Prostate gland (tissue), 2 donors: ENCODE data around the gene TRIM39. TPM values are rescaled to one million over a fixed set of nuclear protein-coding genes. Genes with fewer than 3 reads are reported as not detected.

ENCODE experiments used
- DNase-seq: peaks from one replicate; pipeline ENCODE4 v3.0.0-alpha.2; 2019; ENCODE audit warnings: low spot score
- H3K27ac ChIP-seq, 2 donors: fragments of 200-600 bp; sonication (generic); 2 replicates each; pipeline ENCODE4 v1.5.1; 2017 to 2019
- H3K27me3 ChIP-seq: fragments of 200-600 bp; sonication (generic); replicated peaks from 2 replicates; pipeline ENCODE4 v1.5.1; 2019; ENCODE audit not compliant: insufficient read depth
- H3K36me3 ChIP-seq, 2 donors: fragments of 200-600 bp; sonication (generic); 1 replicate in 1 of 2; 2 replicates in 1 of 2; pipeline versions ENCODE4 v1.5.1 to v1.8.1; 2017 to 2019
- H3K4me1 ChIP-seq: fragments of 200-600 bp; sonication (generic); replicated peaks from 2 replicates; pipeline ENCODE4 v1.5.1; 2019
- H3K4me3 ChIP-seq, 2 donors: fragments of 200-600 bp; sonication (generic); 2 replicates each; pipeline ENCODE4 v1.5.1; 2017 to 2019
- H3K9me3 ChIP-seq: fragments of 200-600 bp; sonication (generic); 2 replicates; pipeline ENCODE4 v1.5.1; 2017
- POLR2A ChIP-seq: fragments of 450-650 bp; IDR thresholded peaks from one replicate; pipeline ENCODE4 v1.6.1; 2016; ENCODE audit warnings: antibody characterized with exemption, mild to moderate bottlenecking
- POLR2AphosphoS5 ChIP-seq: sonication (generic); formaldehyde crosslinking; IDR thresholded peaks from one replicate; pipeline ENCODE4 v1.6.1; 2017; ENCODE audit warnings: antibody characterized with exemption
- WGBS: methylation state at CpG from one replicate; pipeline ENCODE4 v1.1.5; 2018; 5-methylcytosine and 5-hydroxymethylcytosine counted together
- intact Hi-C: fragments of 100-400 bp; cut with DNase I; formaldehyde crosslinking; loops from one replicate; pipeline ENCODE4 v1.14.2; 2022
- total RNA-seq, 2 donors: library from RNA; depleted of rRNA; stranded (reverse); fragments of >200 nt; gene quantifications; one replicate each; pipeline ENCODE4 v1.1.0, GENCODE V29; 2016
- TF ChIP-seq, protein P1 (sequence below), 4 experiments: fragments of 200-600 bp in 2 of 4; fragments of 450-650 bp in 2 of 4; sonication (generic) in 2 of 4; IDR thresholded peaks; 1 replicate in 3 of 4; 2 replicates in 1 of 4; pipeline ENCODE4 v1.5.1; 2016 to 2019; ENCODE audit warnings: antibody characterized with exemption in 4 of 4, mild to moderate bottlenecking in 2 of 4, moderate library complexity in 2 of 4

Gene TRIM39
- total RNA-seq, 2 donors from 2014 or later, result 15.2 to 27.7 TPM

DNA sequence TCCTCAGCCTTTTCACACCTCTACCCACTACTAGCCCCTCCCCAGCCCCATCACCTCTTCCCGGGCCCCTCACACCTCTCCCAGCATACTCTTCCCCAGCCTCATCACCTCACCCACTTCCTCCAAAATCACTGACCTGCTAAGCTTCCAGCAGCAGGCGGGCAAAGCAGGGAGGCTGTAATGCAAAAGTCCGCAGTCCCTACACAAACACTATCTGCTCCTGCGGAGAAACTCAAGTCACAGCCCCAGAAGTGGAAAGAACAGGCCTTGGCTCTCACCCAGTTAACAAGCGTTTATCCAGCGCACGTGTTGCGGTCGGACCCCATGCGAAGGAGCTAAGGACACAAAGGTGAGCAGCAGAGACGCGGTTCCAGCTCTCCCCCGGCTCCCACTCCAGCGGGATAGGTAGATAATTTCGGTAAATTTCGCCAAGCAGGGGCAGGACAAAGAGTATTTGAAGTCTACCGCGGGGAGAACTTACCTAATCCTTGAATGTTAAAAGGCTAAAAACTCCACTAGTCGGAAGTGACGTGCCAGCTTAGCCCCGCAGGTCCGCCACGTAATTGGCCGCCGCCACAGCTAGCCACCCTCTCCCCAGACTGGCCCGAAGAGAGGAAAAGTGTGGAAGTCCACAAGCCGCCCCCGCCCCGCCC lies 728 bp upstream of the TRIM39 start:
- TF ChIP-seq, protein P1, sequence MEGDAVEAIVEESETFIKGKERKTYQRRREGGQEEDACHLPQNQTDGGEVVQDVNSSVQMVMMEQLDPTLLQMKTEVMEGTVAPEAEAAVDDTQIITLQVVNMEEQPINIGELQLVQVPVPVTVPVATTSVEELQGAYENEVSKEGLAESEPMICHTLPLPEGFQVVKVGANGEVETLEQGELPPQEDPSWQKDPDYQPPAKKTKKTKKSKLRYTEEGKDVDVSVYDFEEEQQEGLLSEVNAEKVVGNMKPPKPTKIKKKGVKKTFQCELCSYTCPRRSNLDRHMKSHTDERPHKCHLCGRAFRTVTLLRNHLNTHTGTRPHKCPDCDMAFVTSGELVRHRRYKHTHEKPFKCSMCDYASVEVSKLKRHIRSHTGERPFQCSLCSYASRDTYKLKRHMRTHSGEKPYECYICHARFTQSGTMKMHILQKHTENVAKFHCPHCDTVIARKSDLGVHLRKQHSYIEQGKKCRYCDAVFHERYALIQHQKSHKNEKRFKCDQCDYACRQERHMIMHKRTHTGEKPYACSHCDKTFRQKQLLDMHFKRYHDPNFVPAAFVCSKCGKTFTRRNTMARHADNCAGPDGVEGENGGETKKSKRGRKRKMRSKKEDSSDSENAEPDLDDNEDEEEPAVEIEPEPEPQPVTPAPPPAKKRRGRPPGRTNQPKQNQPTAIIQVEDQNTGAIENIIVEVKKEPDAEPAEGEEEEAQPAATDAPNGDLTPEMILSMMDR (IDR thresholded peaks at IDR 0.05), result no peak
- TF ChIP-seq POLR2AphosphoS5, result no peak
- no peak for TF ChIP-seq POLR2A
- Histone ChIP-seq H3K27ac (peak overlapping the region; percentile 94 to 95), H3K27me3 (no peaks in the 10 kb centered on the region), H3K9me3 (no peaks in the 10 kb centered on the region), H3K4me3 (peak overlapping the region; percentile 65 to 82), H3K36me3 (no peaks in the 10 kb centered on the region), H3K4me1 (no peaks in the 10 kb centered on the region)
- intact Hi-C loops, result loop anchor here (5.0 kb wide), 1 partner anchor 114 kb away; the partner anchor contains the start of gene TRIM26
- no peak for DNase-seq
- under 1% methylated on average over 27 of the region's 29 CpGs for WGBS

DNA sequence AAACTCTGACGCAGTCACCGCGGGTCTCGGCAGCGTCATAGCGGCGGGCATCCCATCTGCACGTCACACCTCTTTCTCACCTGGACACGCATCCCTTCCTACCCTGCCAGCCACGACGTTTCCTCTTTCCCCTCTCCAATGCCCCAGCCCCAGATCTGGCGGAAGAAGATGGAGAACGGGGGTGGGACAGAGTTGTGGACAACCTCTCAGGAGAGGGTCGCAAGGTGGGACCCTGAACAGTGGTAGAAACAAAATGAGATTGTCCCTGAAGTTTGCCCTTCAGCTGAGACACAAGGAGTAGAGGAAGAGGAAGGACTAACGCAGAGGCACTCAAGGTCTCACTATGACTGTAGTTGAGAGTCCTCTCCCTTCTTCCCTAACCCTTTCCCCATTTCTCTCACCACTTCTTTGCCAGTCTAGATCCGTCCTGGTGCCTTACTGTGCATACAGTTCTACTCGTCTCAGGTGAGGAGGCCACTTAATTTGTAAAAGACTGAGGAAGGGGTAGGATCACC lies 562 bp downstream of the TRIM39 start:
- Histone ChIP-seq H3K27me3 (no peaks in the 10 kb centered on the region), H3K36me3 (no peaks in the 10 kb centered on the region), H3K4me1 (no peaks in the 10 kb centered on the region), H3K27ac (peak overlapping the region; percentile 94 to 95), H3K9me3 (no peaks in the 10 kb centered on the region), H3K4me3 (peak overlapping the region; percentile 65 to 82)
- 2% methylated on average over 17 of the region's 17 CpGs for WGBS
- DNase-seq, result no peak
- no peak for TF ChIP-seq POLR2AphosphoS5
- intact Hi-C loops, result loop anchor here (5.0 kb wide), 1 partner anchor 115 kb away; the partner anchor contains the start of gene TRIM26

DNA sequence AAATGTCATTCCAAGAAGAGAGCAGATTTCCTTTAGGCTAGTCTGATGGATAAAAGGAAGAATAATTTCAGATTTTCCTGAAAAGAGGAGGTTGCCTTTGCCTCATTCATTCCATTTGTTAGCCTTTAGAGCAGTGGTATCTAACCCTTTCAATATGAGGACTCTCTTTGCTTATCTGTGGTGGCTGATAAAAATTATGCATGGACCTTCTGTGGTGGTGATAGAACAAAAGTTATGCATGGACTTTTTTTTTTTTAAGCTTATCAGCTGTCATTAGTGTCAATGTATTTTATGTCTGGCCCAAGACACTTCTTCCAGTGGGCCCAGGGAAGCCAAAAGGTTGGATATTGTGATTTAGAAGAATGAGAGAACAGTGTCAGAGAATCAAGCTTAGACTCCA lies 1.7 kb downstream of the TRIM39 start:
- H3K4me1 ChIP-seq, result no peaks in the 10 kb centered on the region
- no peaks in the 10 kb centered on the region for H3K9me3 ChIP-seq
- TF ChIP-seq POLR2AphosphoS5 (no peak), POLR2A (no peak)
- TF ChIP-seq, protein P1 (IDR thresholded peaks at IDR 0.05), result no peak
- no peaks in the 10 kb centered on the region for H3K27me3 ChIP-seq
- no peak for DNase-seq
- no peaks in the 10 kb centered on the region for H3K36me3 ChIP-seq
- no peak overlapping the region for H3K27ac ChIP-seq
- intact Hi-C loops, result loop anchor here (5.0 kb wide), 1 partner anchor 116 kb away; the partner anchor contains the start of gene TRIM26
- no peak overlapping the region for H3K4me3 ChIP-seq

DNA sequence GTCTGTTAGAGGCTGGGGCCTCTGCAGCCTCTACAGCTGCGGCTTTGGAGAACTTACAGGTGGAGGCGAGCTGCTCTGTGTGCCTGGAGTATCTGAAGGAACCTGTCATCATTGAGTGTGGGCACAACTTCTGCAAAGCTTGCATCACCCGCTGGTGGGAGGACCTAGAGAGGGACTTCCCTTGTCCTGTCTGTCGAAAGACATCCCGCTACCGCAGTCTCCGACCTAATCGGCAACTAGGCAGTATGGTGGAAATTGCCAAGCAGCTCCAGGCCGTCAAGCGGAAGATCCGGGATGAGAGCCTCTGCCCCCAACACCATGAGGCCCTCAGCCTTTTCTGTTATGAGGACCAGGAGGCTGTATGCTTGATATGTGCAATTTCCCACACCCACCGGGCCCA lies 2.6 kb downstream of the TRIM39 start:
- Histone ChIP-seq H3K27ac (no peak overlapping the region), H3K4me3 (no peak overlapping the region), H3K9me3 (no peaks in the 10 kb centered on the region), H3K4me1 (no peaks in the 10 kb centered on the region), H3K27me3 (no peaks in the 10 kb centered on the region), H3K36me3 (no peaks in the 10 kb centered on the region)
- TF ChIP-seq POLR2A, result no peak
- TF ChIP-seq, protein P1 (IDR thresholded peaks at IDR 0.05), result no peak
- no peak for TF ChIP-seq POLR2AphosphoS5
- DNase-seq, result no peak
- 95% methylated on average over 12 of the region's 12 CpGs for WGBS
- intact Hi-C loops, result loop anchor here (5.0 kb wide), 1 partner anchor 117 kb away; the partner anchor contains the start of gene TRIM26

DNA sequence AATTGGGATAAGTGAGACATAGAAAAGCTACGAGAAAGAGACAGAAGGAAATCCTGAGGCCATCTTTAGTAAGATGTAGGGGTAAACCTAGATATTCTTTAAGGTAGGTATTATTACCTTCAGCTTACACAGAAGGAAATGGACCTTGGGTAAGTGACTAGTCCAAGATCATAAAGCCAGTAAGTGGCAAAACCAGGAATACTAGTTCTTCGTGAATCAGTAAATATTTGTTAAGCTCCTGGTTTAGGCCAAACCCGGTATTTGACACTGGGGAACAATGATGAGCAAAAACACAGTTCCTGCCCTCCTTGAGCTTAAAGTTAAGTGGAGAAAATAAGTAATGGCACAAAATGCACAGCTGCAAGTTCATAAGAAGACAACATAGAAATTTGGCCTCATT lies 5.3 kb downstream of the TRIM39 start:
- TF ChIP-seq, protein P1 (IDR thresholded peaks at IDR 0.05), result no peak
- no peak for TF ChIP-seq POLR2AphosphoS5
- no peak for TF ChIP-seq POLR2A
- H3K4me3 ChIP-seq, result no peak overlapping the region
- H3K27ac ChIP-seq, result no peak overlapping the region
- intact Hi-C loops, result no loop called here
- 67% methylated on average over 3 of the region's 3 CpGs for WGBS
- DNase-seq, result no peak
- H3K27me3 ChIP-seq, result no peaks in the 10 kb centered on the region
- H3K4me1 ChIP-seq, result no peaks in the 10 kb centered on the region
- no peaks in the 10 kb centered on the region for H3K36me3 ChIP-seq
- no peaks in the 10 kb centered on the region for H3K9me3 ChIP-seq
